NCI-H2196 treated with DMSO at 0.1 percent for 48 hours (cell line): ENCODE data around the gene LCE6A.

Experiments used
- DNase-seq: peaks from one replicate; lab custom pipeline; 2025; ENCODE audit not compliant: unreplicated experiment; lab: John Stamatoyannopoulos, UW

LCE6A gene, protein sequence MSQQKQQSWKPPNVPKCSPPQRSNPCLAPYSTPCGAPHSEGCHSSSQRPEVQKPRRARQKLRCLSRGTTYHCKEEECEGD

DNA sequence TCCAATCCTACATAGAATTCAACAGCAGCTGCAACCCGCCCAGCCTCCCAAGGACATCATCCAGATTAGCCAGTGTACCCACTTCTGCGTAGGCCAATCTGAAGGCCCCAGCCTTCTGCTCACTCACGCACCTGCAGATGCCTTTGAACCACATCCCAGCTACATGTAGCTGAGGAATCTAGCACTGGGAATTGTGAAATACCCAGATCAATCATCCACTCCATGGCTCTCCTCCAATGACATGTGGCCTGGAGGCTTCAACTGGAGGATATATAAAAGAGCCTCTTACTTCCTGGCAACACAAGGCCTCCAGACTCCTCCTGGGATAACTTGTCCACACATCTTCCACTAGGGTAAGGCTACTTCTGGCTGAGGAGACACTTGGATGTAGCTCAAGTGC is at the start of gene LCE6A:
Gene LCE6A (plus strand): TSS at position 301 of the 400 bp plus-strand sequence. CDS start 665 bp downstream, outside the sequence.
- no peak for DNase-seq

DNA sequence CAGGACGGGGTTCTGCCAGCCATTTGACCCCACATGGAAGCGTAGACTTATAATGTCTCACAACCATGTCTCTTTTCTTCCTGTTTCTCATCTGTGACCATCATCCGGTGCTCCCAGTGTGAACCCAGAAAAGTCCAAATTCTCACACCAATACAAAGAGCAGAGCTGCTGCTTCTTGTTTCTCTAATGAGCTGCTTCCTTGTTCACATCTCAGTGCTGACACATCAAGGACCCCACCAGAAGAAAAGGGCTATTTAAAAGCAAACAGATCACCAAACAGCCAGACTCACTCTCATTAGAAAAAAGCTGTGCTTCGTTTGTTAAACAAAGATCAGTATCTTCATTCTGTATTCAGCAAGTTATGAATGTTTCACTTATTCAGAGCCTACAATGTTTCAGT is 47.0 kb upstream of the LCE6A start:
- no peak for DNase-seq

DNA sequence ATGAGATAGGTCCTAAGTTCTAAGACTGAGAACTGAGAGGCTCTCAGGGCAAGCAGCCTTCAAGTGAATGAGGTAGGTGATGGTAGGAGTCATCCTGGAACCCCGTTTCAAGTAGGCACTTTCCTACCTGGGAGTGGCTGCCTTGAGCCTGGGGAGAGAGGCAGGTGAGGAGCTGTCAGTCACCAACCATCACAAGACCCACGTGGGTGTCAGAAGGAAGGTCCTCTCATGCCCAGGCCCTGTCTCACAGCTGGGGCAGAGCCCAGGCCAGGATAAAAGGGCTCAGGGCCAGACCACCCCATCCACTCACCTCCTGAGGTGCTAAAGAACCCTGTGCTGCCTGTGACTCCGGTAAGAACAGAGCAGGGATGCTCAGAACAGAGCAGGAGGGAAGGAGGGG is 46.2 kb upstream of the LCE6A start, which contains the start of gene LCE1D:
Gene LCE1D (plus strand): TSS at position 301 of the 400 bp plus-strand sequence. CDS start 1,074 bp downstream, outside the sequence.
- no peak for DNase-seq

DNA sequence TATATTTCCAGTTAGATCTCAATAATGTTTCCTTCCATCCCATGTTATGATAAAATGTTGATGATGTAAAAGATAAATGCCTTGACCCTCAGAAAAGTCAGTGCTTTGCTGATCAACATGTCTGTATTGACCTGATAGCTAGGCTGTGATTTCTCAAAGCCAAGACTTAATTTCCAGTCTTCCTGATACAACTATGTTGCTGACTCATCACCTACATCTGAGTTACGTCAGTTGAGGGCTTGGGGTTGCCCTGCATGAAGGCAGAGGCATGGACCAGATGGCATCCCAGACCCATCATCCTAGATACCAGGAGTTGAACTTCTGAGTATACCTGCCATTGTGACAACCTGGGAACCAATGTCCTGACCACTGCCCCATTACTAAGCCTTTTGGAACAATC is 41.3 kb upstream of the LCE6A start:
- no peak for DNase-seq

DNA sequence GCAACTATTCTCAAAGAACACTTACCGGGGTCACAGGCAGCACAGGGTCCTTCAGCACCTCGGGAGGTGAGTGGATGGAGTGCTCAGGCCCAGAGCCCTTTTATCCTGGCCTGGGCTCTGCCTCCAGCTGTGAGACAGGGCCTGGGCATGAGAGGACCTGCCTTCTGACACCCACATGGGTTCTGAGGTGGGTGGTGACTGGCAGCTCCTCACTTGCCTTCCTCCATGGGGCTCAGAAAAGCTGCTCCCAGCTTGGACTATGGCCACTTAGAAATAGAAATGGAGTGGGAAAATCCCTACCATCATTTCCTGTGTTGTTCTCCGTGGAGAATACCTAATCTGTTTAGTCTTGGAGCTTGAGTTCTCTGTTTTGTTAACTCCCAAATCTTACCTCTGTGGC is 36.1 kb upstream of the LCE6A start, which contains the start of gene LCE1C:
Gene LCE1C (minus strand): TSS at position 76 of the 400 bp plus-strand sequence. CDS start 1,173 bp downstream, outside the sequence.
- no peak for DNase-seq

DNA sequence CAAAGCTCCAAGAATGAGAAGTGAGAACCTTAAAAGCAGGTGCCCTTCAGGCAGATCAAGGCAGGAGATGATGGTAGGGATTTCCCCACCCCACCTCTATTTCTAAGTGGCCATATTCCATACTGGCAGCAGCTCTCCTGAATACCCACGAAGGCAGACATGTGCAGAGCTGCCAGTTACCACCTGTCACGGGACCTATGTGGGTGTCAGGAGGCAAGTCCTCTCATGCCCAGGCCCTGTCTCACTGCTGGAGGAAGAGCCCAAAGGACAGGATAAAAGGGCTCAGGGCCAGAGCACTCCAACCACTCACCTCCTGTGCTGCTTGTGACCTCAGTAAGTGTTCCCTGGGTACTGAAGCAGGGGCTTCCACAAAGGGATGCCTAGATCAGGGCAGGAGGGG is 31.6 kb upstream of the LCE6A start:
- no peak for DNase-seq

DNA sequence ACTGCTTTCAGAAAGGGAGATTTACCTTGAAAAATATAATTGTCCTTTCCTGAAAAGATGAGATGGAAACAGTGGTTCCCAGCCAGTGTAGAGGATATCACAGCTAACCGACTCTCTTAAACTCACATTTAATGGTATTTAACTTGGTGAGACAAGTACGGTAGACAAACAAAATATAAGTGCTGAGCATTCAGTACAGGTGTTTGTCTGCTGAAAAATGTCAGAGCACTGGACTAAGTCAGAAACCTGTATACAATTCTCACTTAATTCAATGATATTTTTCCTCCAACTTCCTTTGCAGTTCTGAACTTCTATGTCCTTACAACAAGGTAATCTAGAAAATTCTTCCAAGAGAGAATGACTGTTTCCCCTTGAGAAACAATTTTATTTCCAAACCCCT is 31.0 kb upstream of the LCE6A start, which contains the start of gene LCE1B:
Gene LCE1B (plus strand): TSS at position 301 of the 400 bp plus-strand sequence. CDS start 476 bp downstream, outside the sequence.
- no peak for DNase-seq

DNA sequence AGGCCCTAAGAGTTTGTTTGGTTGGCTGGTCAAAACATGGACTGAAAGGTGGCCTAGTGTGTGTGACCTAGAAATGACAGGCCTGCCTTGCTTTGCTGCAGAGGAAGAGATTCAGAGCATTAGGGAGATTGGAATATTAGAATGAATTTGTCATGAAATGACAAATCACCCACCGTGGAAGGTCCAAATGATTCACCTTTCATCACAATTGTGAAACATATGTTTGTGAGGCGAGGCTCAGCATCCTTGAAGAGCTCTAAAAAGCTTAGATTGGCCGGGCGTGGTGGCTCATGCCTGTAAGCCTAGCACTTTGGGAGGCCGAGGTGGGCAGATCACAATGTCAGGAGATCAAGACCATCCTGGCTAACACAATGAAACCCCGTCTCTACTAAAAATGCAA is 25.3 kb upstream of the LCE6A start:
- DNase-seq = no peak

DNA sequence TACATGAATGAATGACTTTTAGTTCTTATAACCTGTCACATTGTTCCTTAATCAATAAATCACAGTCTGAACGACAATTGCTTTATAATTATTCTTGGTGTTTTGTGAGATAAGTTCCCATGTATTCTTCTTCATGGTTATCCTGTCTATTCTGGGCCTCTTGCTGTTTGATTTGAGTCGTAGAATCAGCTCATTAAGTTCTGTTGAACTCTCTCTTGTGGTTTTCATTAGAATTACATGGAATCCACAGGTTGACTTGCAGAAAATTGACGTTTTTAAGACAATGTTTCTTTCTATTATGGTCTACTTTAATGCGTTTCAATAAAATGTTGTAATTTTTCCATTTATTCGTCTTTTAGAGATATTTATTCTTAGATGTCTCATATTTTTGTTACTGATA is 19.4 kb upstream of the LCE6A start:
- DNase-seq = no peak

DNA sequence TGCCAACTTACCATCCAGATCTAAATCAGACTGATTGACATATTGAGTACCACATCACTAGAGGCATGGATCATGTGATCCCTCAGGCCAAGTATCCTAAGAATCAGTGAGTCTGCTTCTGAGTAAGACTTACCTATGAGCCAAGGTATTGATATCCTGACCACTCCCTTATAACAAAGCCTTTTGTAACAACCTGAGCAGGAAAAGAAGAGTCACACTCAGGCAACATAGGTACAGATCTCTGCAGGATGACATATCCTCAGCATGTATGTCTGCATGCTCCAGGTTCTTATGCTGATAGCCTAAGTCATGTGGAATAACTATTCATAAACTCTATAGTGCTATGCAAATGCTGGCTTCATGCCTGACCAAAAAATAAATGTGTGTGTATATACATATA is 17.7 kb upstream of the LCE6A start:
- no peak for DNase-seq

DNA sequence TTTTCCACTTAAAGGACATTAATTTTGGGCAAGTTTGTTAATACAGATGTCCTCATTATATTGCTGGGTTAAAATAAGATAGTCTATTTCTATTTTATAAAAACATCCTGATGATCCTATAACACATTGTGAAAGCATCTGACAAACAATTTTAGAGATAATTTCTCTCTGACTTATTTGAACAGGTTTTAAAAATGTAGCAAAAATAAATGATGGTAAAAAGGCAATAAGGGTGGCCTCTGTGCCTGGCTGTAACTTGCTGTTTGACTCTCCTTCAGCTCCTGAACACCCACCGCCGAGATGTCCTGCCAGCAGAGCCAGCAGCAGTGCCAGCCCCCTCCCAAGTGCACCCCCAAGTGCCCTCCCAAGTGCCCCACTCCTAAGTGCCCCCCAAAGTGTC is 15.5 kb upstream of the LCE6A start, which contains the start of gene LCE1A:
Gene LCE1A (plus strand): TSS at position 301 of the 400 bp plus-strand sequence. CDS start 0 bp downstream, at position 301.
- DNase-seq = no peak

DNA sequence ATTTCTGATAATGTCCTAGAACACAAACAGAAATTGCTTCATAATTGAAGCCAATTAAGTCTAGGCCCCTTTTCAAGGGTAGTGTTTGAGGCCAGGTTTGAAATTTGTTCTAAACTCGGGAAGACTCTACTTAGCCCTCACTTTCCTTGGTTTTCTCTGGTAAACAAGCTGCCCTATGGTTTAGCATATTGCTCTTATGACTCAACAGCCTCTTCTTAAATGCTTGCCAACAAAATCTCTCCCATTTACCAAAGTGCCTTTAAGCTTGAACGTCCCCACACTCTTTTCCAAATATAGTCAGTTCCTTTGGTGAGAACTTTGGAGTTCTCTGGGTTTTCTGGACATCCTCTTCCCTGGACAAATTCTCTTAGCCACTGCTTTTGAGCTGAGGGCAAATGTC is 5.8 kb upstream of the LCE6A start:
- DNase-seq = no peak

DNA sequence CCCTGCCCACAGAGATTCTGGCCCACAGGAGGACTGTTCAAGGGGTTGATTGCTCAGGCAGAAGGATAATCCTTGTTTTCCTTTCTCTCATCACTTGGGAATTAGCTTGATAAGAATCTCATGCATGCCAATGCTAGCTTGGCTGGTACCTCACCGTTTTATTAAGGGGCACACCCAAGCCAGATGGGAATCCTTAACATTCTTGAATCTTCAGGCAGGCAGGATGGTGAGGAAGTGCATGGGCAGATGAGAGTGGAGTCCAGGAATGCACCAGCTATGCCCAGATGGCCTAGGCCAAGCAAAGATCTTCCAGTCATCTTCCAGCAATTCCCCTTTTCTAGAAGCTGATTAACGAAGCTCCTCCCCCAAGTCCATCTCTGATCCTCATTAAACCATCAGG is 13.0 kb downstream of the LCE6A start:
- DNase-seq = no peak

DNA sequence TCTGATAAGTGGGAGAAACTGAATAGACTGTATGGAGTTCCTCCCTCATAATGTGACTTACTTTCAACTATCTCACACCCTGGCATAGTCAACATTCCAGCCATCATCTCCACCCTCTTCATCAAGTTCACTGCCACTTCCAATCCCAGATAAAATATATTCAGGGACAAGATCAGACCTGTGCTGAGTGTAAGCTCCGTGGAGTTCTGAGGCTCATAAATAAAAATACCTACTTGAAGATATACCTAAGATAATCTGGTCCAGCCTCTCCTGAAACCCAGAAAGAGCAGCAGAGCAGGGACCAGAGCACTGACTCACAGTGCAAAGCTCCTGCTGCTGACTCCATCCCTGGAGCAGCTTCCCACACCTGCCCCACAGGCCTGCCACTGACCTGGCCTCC is 15.4 kb downstream of the LCE6A start:
- no peak for DNase-seq

DNA sequence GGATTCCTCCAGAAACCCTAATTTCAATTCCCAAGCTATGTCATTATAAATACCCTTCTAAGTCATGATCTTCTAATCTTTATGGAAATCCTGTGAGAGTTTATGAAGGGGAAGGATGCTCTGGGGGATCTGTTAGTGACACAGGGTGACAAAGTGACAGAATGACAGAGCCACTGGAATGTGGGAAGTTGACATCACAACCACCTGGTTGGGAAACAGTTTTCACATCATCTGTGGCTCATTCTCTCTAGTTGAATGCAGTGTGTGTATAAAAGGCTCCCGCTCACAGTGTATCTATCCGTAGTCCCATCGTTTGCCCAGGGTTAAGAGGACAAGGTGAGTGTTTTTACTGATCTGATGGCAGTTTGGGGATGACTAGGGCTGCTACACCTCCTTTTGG is 17.0 kb downstream of the LCE6A start, which contains the start of gene LCE7A:
Gene LCE7A (plus strand): TSS at position 301 of the 400 bp plus-strand sequence. CDS start 702 bp downstream, outside the sequence.
- DNase-seq = no peak

DNA sequence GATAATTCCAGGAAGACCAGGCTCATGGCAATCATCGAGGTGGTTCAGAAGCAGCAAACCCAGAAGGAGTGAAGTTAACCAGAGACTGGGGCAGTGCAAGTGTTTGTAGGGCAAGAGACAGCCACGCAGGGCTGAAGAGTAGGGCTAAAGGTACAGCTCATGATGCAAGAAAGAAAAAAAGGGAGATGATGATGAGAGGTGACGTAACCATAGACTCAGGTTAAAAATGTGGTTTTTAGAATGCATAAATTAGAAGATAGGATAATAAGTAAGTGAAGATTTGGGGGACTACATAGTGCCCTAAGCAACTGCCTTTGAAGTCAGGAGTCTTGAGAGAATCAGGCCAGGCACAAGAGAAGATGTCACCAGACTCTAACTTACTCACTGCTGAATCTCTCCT is 17.5 kb downstream of the LCE6A start:
- DNase-seq = no peak

DNA sequence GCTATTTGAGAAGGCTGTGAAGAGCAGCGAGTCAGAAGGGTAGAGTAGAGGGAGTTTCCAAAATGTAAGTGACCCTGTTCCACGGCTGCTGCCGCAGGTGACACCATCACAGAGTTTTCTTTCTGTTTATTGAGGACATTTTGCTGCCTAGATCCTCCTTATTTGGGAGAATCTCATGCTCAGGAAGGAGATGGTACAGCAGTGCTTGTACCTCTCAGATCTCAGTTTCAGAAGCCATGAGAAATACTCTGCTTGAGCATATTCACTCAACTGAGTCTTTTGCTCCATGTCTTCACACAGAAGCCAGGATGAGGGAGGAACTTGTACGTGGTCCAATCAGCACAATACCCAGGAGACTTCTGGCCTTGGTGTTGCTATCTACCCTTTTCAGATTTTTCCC is 18.7 kb downstream of the LCE6A start:
- DNase-seq = no peak

DNA sequence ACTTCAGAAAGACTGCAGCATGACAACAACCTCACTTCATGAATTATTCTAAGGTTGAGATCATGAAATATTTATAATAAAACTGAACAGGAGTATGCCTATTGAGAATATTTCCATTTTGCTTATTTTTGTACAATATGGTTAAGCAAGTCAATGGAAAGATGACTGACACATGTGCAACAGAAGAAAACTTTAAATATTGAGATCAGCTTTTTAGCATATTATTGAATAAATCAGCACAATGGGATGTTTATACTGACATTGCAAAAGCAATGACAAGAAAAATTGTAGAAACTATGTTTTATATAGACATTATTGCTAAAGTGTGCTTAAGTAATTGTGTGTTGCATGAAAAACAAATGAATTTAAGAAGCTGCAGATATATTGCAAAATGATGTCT is 21.8 kb downstream of the LCE6A start:
- no peak for DNase-seq

DNA sequence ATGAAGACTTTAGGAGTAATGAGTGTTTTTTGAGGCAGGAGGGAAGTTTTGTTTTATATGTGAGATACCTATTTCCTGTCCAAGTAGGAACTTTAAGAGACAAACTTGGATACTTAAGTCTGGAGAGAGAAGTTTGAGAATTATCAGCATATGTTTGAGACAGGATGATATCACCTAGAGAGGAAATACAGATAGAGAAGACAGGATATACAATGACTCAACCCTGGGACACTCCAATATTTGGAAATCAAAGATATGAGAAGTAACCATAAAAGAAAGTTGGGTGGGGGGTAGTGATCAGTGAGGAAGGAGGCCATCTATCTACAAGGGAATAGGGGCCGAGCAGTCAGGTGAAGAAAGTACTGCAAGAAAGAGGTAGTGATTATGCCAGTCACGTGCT is 23.7 kb downstream of the LCE6A start:
- no peak for DNase-seq

DNA sequence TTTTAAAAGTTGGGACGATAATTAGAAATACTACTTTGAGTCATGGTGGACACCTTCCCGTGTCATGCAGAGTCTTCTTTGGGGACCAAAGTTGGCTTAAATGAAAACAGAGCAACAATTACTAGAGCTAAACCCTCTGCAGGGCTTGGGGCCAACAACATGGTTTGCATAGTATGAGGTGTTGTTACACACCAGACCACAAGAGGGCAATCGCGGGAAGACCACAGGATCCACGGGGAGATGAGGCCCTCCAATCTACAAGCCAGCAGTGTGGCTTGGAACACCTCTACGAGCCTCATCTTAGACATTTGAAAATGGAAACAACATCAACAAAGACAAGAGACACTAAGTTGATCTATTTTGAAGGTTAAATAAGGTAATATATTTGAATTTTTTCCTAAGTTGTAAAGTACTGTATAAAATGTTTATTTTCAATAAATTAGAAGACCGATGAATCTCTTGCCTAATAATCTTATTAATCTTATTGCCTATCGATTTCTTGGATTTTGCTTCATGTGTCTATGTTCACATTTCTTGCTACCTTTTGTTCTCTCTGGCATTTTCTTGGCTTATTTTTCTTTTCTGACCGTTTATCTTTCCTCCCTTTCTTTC is 27.3 kb downstream of the LCE6A start:
- DNase-seq = no peak

DNA sequence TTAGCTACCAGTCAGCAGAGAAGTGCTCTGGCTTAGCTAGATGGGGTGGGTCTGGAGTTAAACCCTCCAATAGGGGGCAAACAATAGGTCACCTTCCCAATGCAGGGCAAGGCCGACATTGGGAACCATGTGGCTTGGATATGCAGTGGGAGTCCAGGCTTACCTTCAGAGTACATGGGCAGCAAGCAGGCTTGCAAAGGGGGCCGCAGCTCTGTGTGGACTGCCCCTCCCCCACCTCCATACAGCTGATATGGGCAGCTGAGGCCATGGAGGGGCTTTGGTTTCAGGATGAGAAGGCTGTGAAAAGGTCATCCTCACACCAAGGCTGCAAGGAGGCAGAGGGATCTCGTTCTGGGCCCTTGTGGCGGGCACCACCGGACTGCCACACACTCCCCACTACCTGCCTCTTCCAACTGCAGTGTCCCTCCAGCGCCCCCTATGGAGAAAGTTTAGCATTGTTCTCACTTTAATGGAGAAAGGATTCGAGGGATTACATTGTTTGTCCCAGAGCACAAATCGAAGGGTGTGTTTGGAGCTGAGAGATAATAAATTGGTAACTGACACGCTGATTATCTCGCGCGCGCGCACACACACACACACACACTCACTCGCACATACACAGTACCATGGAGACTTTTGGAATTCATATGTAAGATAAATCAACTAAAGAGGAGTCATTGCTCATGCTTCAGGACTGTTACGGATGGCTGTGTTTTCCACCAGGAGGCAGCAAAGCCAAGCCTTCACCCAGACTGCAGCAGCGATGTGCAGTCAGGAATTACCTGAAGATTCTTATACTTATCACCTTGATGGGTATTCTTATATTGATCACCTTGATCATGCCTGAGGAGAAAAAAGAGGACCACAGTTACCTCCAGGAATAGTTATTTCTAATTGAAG is 28.4 kb downstream of the LCE6A start:
- DNase-seq = no peak

DNA sequence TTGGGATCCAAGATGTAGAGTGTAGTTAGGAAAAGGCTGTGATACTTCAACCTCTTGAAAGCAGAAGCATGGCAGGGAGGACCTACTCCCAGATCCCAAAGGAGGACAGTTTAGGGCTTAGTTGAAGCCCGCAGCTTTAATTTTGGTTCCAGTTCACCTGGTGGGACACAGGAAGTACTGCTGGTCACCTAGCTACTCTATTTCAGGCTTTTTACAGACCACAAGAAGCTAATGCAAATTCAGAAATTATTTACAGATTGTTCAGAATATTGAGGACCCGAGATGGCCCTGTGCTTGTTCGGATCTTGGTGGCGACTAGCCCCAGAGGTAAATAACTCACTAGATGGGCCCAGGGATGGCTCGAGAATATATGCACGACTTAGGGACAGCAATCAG is 29.1 kb downstream of the LCE6A start:
- no peak for DNase-seq
